Stimulated activated naive CD8-positive, alpha-beta T cell treated with anti-CD3 and anti-CD28 coated beads, Interleukin-15, Interleukin-2, amounts not matched to agents 100 U/mL and 50 U/mL, for 24 hours (primary cell): ENCODE results near the gene APOH.
"Not testable (repeated sequence)": the region's sequence is repeated elsewhere in the genome, so short reads cannot be mapped to it uniquely, and the experiment has no call there.

Experiments used
- ATAC-seq: fragments of 150-1000 bp; cut with Tn5 transposase; one replicate; pipeline ENCODE4 v1.10.0; 2021
- DNase-seq: peaks from one replicate; pipeline ENCODE4 v3.0.0; 2021

Gene APOH, protein sequence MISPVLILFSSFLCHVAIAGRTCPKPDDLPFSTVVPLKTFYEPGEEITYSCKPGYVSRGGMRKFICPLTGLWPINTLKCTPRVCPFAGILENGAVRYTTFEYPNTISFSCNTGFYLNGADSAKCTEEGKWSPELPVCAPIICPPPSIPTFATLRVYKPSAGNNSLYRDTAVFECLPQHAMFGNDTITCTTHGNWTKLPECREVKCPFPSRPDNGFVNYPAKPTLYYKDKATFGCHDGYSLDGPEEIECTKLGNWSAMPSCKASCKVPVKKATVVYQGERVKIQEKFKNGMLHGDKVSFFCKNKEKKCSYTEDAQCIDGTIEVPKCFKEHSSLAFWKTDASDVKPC

DNA sequence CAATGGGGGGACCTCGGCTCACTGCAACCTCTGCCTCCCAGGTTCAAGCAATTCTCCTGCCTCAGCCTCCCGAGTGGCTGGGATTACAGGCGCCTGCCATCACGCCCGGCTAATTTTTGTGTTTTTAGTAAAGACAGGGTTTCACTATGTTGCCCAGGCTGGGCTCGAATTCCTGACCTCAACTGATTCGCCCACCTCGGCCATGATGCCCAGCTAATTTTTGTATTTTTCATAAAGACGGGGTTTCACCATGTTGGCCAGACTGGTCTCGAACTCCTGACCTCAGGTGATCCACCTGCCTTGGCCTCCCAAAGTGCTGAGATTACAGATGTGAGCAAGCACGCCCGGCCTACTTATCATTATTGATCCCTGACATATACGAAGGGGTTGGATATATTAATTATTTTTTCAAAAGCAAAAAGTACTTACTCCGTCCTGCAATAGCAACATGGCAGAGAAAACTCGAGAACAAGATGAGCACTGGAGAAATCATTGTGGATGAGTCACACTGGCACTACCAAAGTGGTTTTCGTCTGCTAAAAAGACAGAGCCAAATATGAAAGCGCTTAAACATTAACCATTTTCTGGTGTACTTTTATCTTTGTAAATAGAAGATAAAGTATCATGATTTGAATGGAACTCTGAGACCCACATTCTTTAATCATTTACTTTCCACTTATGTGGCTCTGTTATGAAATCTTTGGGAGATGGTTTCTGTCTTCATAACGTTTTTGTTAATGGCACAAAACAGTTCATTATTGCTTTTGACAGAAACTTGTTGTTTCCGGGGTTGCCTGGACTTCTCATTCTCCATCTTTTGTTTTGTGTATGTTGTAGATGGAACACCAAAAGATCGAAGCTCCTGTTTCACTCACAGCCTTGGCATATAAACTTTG, at the start of gene APOH:
APOH (minus strand) TSS at position 529 of the 896 bp plus-strand sequence; CDS start at position 493, 36 bp downstream.
- ATAC-seq (no peak), DNase-seq (no peak)

DNA sequence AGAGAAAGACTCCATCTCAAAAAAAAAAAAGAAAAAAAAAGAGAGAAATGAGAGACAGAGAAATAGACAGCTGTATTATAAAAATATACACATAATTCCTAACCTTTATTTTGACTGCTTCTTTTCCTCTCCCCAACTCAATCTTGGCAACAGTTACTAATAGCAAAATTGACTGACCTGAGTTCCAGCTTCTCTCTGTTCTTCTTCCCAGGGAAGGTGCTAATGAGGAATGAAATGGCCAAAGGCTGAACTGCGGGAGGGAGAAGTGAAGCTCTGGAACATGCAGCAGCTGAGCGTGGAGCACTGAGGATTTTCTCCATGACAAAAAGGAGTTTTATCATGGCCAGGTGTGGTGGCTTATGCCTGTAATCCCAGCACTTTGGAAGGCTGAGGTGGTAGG, 48.0 kb upstream of the APOH start:
- DNase-seq = no peak
- ATAC-seq = no peak

DNA sequence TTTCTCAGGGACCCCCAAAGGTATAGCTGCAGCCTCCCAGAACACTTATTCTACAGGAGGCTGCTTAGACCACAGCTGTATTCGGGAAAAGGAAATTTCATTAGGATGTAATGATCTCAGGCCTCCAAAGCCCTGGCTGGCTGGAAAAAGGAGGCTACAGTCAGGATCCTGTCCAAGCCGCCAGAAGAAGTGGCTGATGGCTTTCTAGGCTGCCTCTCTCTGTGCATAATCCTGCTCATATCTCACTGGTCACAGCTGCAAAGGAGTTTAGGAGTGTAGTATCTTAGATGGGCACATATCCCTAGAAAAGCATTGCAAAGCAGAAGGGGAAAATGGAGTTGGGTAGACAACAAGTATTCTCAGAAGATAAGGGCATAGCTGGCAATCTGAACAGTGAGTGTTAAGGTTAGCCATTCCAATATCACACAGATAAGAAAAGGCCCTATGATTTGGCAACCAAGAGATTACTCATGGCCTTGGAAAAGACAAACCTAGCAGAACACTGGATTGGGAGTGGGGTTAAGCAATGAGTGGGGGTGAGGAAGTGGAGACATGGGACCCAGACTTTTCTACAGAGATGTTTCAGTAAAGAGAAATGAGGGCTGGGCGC, 47.2 kb upstream of the APOH start:
- ATAC-seq = no peak

DNA sequence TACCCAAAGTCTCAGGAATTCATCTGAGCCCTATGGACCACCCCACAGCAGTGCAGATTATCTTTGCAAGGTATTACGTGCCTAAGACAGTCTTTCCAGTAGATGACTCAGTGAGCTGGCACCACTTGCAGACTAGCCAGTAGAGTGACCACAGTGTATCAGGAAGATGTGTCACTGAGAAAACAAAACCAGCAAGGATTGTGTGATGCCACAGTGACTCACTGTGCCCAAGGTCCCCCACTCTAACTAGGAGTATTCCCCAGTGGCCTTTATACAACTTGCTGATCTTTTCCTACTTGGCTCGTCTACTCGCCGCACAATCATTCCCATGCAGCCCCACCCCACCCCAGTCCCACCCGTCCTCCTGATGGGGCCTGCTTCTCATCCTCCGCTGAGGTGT, 46.4 kb upstream of the APOH start:
- DNase-seq = peak; percentile 35

More for the DNA sequence above, 47.2 kb upstream of the APOH start:
- DNase-seq = no peak

DNA sequence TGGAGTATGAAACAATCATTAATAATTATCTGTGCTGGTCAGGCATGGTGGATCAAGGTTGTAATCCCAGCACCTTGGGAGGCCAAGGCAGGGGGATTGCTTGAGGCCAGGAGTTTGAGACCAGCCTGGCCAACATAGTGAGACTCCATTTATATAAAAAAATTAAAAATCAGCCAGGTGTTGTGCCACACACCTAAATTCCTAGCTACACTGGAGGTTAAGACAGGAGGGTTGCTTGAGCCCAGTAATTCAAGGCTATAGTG, 44.3 kb upstream of the APOH start:
- no peak for ATAC-seq
- no peak for DNase-seq

More for the DNA sequence above, 46.4 kb upstream of the APOH start:
- peak; percentile 98 for ATAC-seq

DNA sequence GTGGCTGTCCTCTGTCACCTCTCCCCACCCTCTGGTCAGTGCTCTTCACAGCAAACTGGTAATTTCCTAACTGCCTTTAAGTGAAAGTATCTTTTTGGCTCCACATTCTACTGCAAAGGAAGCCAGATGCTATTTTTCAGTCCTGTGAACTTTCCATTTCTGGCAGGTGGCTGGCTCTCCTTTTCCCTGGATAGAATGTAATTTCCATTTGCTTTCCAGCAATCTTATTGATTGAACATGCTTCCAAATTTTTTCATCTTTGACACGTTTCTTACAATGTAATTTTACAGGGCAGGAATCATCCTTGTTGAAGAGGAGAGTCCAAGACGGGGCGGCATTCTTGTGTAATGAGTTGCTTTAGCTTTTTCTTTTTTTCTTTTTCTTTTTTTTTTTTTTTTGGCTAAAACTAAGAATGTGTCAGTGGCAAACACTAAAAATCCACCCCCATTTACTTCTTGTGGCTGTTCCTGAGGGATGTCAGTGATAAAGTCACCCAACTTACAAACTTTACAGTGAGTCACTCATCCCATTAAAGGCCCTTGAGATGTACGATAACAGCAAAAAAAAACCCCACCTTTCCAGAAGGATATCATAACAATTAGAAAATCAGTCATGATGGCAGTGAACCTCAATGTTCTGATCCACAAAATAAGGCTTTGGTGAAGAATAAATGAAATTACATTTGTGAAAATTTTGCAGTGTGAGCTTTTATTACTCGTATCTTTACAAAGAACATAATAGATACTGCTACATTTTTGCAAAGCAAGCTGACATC, 43.8 kb upstream of the APOH start:
- DNase-seq (no peak), ATAC-seq (no peak)

DNA sequence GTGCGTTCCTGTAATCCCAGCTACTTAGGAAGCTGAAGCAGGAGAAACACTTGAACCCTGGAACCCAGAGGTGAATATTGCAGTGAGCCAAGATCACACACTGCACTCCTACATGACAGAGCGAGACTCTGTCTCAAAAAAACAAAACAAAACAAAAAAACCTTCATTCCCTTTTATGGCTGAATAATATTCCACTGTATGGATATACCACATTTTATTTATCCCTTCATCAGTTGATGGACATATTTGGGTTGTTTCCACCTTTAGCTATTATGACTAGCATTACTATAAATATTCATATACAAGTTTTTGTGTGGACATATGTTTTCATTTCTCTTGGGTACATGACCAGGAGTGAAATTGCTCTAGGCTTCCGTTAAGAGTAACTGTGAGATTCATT, 42.3 kb upstream of the APOH start:
- no peak for ATAC-seq
- no peak for DNase-seq

DNA sequence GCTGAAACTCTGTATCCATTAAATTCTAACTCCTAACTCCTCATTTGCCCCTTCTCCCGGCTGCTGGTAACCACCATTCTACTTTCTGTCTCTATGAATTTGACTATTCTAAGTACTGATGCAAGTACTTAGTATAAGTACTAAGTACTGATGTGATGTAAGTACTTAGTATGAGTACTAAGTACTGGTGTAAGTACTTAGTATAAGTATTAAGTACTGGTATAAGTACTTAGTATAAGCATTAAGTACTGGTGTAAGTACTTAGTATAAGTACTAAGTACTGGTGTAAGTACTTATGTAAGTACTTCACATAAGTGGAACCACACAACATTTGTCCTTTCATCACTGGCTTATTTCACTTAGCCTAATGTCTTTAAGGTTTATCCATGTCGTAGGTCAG, 40.9 kb upstream of the APOH start:
- ATAC-seq = no peak

DNA sequence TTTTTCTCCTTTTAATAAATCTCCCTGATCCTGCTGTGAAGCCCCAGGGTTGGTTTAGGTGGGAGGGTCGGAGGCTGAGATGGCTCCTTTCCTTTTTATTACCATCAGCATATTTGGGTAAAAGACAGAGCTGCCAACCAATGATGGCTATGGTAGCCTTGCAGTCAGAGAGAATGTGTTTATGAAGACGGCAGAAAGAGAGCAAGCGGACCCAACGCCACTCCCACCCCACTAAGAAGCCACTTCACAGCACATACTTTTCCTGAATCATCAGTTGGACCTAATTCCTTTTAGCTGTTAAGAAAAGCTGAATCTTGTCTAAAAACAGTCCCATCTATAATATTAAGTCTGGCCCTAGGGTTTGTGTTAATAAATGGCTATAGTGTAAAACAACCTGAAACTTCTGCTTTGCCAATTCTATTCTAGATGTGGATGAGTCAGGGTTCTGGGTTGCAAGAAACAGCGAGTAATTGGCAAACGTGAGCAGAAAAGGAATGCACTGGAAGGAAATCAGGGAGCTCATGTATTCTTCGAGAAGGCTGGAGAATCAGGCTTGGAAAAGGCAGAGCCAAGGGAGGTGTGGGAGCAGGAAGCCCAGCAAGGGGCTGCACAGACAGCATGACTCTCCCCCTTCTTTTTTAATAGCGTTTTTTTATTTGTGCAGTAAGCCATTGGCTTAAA, 39.2 kb upstream of the APOH start:
- ATAC-seq (no peak), DNase-seq (no peak)

More for the DNA sequence above, 40.9 kb upstream of the APOH start:
- DNase-seq = no peak

DNA sequence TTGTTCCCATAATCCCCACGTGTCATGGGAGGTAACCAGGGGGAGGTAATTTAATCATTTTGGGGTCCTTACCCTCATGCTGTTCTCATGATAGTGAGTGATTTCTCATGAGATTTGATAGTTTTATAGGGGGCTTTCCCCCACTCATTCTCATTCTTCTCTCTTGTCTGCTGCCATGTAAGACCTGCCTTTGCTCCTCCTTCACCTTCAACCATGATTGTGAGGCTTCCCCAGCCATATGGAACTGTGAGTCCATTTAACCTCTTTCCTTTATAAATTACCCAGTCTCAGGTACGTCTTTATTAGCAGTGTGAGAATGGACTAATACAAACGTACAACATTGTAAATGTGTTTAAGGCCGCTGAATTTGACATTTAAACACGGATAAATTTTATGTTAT, 35.5 kb upstream of the APOH start:
- no peak for ATAC-seq
- DNase-seq = no peak

DNA sequence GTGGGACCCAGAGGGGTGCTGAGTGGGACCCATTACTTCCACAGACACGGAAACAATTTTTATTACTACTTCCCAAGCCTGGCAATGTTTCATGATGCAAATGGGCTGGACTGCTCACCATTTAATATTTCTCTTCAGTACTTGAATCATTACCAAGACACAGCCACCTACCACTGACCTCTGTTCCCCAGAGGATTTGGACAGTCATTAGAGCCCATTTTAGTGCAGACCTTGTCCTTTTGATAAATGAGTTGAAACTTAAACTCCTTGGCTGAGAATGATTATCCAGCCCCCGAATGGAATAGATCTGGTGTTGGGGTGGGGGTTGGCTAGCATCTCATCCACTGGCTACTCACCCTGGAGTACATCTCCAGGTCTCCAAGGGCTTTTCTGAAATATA, 33.6 kb upstream of the APOH start:
- DNase-seq (no peak), ATAC-seq (no peak)

DNA sequence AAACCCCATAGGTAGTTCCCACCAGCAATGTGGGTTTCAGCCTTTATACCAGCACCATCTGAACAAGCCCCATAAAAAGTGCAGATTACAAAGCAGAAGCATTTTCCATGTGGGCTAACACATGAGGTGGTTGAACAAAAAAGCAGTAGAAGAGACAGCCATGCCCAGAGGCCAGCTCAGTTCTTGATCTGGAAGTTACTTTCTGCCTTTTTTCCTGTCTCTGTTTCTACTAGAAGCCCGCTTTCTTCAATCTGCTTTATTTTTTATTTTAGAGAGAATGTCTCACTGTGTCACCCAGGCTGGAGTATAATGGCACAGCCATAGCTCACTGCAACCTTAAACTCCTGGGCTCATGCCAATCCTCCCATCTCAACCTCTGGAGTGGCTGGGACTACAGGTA, 31.5 kb upstream of the APOH start:
- DNase-seq (no peak), ATAC-seq (no peak)

DNA sequence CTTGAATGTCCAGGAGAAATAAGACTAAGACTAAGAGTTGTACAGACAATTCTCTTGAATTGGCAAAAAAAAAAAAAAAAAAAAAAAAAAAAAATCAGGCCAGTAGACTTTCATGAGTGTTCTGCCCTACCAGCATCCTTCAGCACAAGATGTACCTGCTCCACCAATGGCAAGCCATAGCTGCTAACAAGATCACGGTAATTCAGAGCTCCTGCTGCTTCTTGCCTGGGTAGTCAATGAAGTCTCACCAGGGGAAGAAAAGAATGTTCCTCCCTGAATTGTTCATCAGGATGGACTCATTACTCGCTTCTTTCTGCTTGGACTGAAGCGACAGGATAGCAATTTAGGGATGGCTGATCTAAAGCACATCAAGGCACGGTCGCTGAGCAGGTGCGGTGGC, 31.1 kb upstream of the APOH start:
- no peak for ATAC-seq

DNA sequence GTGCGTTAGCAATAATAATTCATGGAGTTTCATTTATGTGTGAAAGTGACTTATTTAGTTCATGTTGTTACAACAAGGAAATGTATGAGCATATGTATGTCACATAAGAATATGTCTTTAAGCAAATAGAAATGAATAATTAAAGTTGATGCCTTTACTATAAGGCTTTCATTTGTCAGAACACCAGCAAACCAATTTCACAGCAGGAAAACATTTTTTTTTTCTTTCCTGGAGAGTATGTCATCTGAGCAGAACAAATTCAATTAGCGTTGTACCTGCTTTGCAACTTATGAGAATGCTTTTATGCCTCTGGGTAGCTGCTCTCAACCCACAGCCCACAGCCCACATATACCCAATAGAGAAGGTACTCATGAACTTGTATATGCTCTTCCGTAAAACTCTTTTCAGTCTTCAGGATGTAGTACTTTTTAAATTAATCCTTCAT, 26.3 kb upstream of the APOH start:
- ATAC-seq (peak; percentile 35), DNase-seq (no peak)

More for the DNA sequence above, 31.1 kb upstream of the APOH start:
- no peak for DNase-seq

DNA sequence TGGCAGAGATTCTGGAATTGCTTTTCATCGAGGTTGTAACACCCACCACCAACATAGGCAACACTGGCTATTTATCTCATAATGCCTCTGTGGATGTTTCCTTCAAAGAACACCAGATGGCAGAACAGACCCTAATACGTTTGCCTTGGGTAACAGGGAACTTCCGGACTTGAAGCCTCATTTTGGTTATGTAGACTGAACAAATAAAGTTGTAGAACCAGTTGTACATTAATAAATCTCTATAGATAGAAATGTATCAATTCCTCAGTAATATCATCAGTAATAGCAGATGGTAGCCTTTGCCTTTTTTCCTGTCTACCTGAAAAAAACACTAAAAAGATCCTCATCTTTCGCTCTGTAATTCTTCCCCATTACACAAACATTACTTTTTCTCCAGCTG, 25.9 kb upstream of the APOH start:
- ATAC-seq = peak; percentile 84
- peak; percentile 13 for DNase-seq

DNA sequence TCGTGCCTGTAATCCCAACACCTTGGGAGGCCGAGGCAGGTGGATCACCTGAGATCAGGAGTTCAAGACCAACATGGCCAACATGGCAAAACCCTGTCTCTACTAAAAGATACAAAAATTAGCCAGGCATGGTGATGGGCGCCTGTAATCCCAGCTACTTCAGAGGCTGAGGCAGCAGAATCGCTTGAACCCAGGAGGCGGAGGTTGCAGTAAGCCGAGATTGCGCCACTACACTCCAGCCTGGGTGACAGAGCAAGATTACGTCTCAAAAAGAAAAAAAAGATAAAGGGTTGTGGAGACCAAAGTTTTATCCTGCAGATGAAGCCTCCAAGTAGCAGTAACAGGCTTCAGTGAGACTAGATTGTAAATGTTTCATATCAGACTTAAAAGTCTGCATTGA, 24.2 kb upstream of the APOH start:
- not testable (repeated sequence) for DNase-seq, ATAC-seq

DNA sequence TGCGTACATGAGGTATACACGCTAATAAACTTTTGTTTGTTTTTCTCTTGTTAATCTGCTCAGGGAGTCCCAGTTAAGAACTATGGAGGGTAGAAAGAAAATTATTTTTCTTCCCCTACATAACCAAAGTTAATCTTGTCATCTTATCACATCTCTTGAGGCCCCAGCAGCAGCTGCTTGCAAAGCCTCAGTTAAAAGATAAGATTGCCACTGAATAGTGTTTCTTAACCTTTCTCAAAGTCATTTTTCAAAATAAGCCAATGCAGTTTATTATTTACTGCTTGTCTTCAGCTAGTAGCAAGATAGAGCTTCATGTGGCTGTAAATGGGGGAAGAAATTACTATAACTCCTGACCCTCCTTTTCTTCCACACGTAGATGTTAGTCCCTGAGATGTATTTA, 21.5 kb upstream of the APOH start:
- ATAC-seq (no peak), DNase-seq (no peak)

DNA sequence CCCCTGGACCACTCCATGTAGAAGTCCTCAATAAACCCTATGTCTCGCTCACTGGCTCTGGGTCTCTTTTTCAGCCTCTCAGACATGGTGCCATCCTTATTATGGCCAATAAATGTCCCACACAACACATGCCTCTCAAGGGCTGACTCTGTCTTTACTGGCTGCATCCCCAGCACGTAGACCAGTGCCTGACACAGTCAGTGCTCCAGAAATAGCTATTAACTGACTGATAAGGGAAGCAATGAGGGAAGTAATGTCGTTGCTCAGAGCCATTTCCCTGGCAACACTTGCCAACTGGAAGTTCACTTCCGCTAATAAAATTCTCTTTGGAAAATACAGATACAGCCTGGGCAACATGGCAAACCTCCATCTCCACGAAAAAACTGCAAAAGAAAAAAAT, 19.1 kb upstream of the APOH start:
- no peak for ATAC-seq
- no peak for DNase-seq

DNA sequence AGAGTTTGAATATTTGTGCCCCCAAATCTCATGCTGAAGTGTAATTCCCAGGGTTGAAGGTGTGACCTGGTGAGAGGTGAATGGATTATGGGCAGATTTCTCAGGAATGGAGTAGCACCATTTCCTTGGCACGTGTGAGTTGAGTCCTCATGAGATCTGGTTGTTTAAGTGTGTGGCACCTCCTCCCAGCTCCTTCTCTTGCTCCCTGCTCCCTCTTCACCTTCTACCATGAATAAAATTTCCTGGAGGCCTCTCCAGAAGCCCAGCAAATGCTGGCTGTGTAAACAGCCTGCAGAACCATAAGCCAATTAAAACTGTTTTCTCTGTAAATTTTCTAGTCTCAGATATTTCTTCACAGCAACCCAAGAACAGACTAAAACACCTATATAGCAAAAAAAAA, 12.6 kb upstream of the APOH start:
- ATAC-seq (no peak), DNase-seq (no peak)

DNA sequence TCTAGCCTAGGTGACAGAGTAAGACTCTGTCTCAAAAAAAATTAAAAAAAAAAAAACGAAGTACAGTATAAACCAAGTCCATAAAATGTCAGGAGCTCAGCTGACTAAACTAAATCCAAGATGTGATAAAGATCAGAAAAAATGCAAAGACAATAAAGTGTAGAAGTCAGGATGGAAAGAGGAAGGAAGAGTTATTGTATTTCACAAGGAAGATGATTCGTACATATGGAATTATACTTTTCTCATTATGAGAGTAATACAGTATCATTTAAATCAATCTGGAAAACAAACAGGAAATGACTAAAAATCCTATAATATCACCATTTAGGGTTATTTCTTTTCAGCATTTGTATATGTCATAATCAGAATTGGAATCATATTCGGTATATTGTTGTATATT, 11.4 kb upstream of the APOH start:
- DNase-seq (no peak), ATAC-seq (no peak)

DNA sequence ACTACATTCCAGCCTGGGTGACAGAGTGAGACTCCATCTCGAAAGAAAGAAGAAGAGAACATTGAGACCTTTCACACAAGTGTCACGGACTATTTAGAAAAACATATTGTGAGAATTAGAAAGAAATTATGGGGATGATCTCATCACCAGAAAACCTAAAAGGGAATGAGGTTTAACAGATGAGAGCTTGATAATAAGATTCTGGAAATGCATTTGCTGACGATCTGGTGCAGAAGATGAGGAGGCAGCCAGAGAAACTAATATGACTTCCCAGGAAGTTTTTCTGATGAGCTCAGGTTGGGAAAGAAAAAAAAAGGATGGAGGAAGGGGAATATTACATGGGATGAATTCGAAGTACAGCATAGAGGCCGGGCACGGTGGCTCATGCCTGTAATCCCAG, 10.8 kb upstream of the APOH start:
- ATAC-seq (no peak), DNase-seq (no peak)
